GM23248 (cell line): Measurements from ENCODE around the gene CEP192. TPM values are rescaled to one million over a fixed set of nuclear protein-coding genes. Genes with fewer than 3 reads are reported as not detected.
A peak's percentile ranks its signal among the peaks of the same experiment; 100 is the strongest.

Experiments used
- DNase-seq: peaks from one replicate; pipeline ENCODE4 v3.0.0-alpha.2; 2015
- H2AFZ ChIP-seq: fragments of 200-600 bp; sonication (generic); 2 replicates; pipeline ENCODE4 v1.6.1; 2016; ENCODE audit warnings: antibody characterized with exemption
- H3F3A ChIP-seq: fragments of 200-600 bp; sonication (generic); 2 replicates; pipeline ENCODE4 v1.6.1; 2016; ENCODE audit warnings: mild to moderate bottlenecking, antibody characterized with exemption, mixed run types; ENCODE audit not compliant: insufficient read depth
- H3K27ac ChIP-seq: fragments of 200-600 bp; sonication (generic); 2 replicates; pipeline ENCODE4 v1.5.1; 2016; ENCODE audit warnings: mild to moderate bottlenecking
- H3K27me3 ChIP-seq: fragments of 200-600 bp; sonication (generic); replicated peaks from 2 replicates; pipeline ENCODE4 v1.6.1; 2016; ENCODE audit warnings: mild to moderate bottlenecking; ENCODE audit not compliant: insufficient read depth
- H3K36me3 ChIP-seq: fragments of 200-600 bp; sonication (generic); 2 replicates; pipeline ENCODE4 v1.6.1; 2016; ENCODE audit warnings: low read depth, mild to moderate bottlenecking
- H3K4me1 ChIP-seq: fragments of 200-600 bp; sonication (generic); 2 replicates; pipeline ENCODE4 v1.6.1; 2016; ENCODE audit warnings: mild to moderate bottlenecking; ENCODE audit not compliant: insufficient read depth
- H3K4me2 ChIP-seq: fragments of 200-600 bp; sonication (generic); one replicate; pipeline ENCODE4 v1.6.1; 2016; ENCODE audit warnings: mild to moderate bottlenecking; ENCODE audit not compliant: unreplicated experiment
- H3K4me3 ChIP-seq: fragments of 200-600 bp; sonication (generic); 2 replicates; pipeline ENCODE4 v1.5.1; 2016; ENCODE audit warnings: mild to moderate bottlenecking
- H3K79me2 ChIP-seq: fragments of 200-600 bp; sonication (generic); 2 replicates; pipeline ENCODE4 v1.6.1; 2016; ENCODE audit warnings: mild to moderate bottlenecking; ENCODE audit not compliant: insufficient read depth
- H3K9ac ChIP-seq: fragments of 200-600 bp; sonication (generic); 2 replicates; pipeline ENCODE4 v1.6.1; 2016; ENCODE audit warnings: mild to moderate bottlenecking
- H3K9me2 ChIP-seq: fragments of 200-600 bp; sonication (generic); 2 replicates; pipeline ENCODE4 v1.6.1; 2016; ENCODE audit warnings: mixed run types, mild to moderate bottlenecking, moderate library complexity; ENCODE audit not compliant: insufficient read depth
- H3K9me3 ChIP-seq: fragments of 200-600 bp; sonication (generic); one replicate; pipeline ENCODE4 v1.6.1; 2017; ENCODE audit warnings: low read depth
- H4K20me1 ChIP-seq: fragments of 200-600 bp; sonication (generic); 2 replicates; pipeline ENCODE4 v1.6.0; 2016; ENCODE audit not compliant: insufficient read depth
- EZH2 ChIP-seq: fragments of 200-600 bp; sonication (generic); IDR thresholded peaks from 2 replicates; pipeline ENCODE4 v1.6.1; 2018; ENCODE audit warnings: antibody characterized with exemption, mild to moderate bottlenecking; ENCODE audit not compliant: insufficient read depth, poor library complexity, severe bottlenecking
- EZH2phosphoT487 ChIP-seq: fragments of 200-600 bp; sonication (generic); IDR thresholded peaks from 2 replicates; pipeline ENCODE4 v1.6.1; 2018; ENCODE audit warnings: antibody characterized with exemption, moderate library complexity, mild to moderate bottlenecking, low read depth; ENCODE audit not compliant: insufficient read depth
- WGBS, 2 experiments: methylation state at CpG; one replicate each; pipeline ENCODE4 v1.1.6; 2015 to 2017; ENCODE audit warnings: low lambda C conversion rate in 2 of 2, low coverage in 1 of 2; ENCODE audit errors: missing lambda C conversion rate in 2 of 2; 5-methylcytosine and 5-hydroxymethylcytosine counted together
- in situ Hi-C: fragments of 300-500 bp; cut with MboI; formaldehyde crosslinking; loops from 2 replicates; pipeline ENCODE4 v1.15.0; 2020
- polyA plus RNA-seq: library from polyadenylated mRNA; unstranded; fragments of >200 nt; fragmentation: Nextera tagmentation; extraction: Ambion mirVana; gene quantifications from 2 replicates; pipeline ENCODE4 v1.2.1, GENCODE V29; 2016
- total RNA-seq: library from RNA; depleted of rRNA; stranded (reverse); fragments of >200 nt; shearing (Covaris generic); gene quantifications from 2 replicates; pipeline ENCODE4 v1.2.3, GENCODE V29; 2014

The CEP192 gene
- total and polyA plus RNA-seq, 2 experiments from 2014 or later, result 7.4 to 21.5 TPM

DNA sequence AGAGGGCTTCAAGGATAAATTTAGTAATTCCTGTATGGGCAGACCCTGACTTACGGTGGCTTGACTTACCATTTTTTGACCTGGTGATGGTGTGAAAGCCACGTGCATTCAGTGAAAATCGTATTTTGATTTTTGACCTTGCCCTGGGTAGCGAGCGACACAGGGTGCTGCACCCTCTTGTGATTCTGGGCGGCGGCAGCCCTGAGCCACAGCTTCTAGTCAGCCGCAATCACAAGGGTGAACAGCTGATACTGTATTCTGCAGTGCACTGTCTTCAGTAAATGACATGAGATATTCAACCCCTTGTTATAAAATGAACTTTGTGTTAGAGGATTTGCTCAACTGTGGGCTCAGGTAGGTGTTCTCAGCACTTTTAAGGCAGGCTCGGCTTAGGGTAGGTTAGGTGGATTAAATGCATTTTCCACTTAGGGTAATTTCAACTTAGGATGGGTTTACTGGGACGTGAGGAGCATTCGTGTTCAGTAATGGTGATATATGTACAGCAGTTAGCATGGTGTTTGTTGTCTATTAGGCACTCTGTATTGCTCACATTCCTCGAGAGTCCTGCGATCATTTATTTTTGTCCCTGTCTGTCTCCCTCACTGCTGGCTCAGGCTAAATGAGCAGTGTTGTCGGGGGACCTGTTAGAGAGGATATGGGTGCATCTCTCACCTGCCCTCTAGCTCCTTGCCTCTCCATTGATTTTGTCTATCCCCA lies 109.9 kb downstream of the CEP192 start:
- no peak for TF ChIP-seq EZH2
- TF ChIP-seq EZH2phosphoT487, result no peak
- Histone ChIP-seq H3K4me2 (no peak overlapping the region), H3K27me3 (no peaks in the 10 kb centered on the region), H3K79me2 (no peaks in the 10 kb centered on the region), H3K4me3 (no peak overlapping the region), H2AFZ (no peak overlapping the region), H4K20me1 (no peaks in the 10 kb centered on the region), H3K36me3 (peaks cover 23% of the 10 kb centered on the region; the same call in 1 of the 2 replicates), H3K9me3 (no peaks in the 10 kb centered on the region), H3F3A (no peaks in the 10 kb centered on the region), H3K9ac (no peak overlapping the region), H3K27ac (no peak overlapping the region), H3K9me2 (no peaks in the 10 kb centered on the region), H3K4me1 (no peaks in the 10 kb centered on the region)
- WGBS, 2 experiments, result 98 to 99% methylated on average over 14 of the region's 14 CpGs
- in situ Hi-C loops, result no loop called here
- no peak for DNase-seq

DNA sequence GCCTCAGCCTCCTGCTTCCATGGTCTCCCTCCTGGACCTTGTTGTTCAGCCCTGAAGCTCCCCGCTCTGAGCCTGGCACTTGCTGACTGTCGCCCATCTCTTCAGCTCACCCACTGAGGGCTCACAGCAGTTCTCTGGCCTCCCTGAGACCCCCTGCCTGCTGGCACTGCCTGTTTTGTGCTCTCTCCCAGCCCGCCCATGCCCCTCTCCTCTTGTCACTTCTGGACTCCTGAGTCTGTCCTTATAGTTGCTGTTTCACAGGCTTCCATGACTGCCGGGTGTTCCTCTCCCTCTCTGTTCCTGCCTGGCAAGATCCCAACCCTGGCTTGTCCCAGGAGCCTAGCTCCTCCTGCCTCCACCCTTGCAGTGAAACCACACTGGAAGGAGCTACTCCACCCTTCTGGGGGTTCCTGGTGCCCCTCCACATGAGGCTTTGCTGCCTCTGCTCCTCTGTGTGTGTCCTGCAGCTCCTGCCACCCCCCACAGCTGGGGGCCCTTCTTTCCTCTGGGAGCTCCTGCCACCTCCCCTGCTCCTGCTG lies 110.6 kb downstream of the CEP192 start:
- H3K4me1 ChIP-seq, result no peaks in the 10 kb centered on the region
- TF ChIP-seq EZH2phosphoT487 (no peak), EZH2 (no peak)
- WGBS, 2 experiments, result 96 to 98% methylated on average over 4 of the region's 4 CpGs
- no peaks in the 10 kb centered on the region for H3K27me3 ChIP-seq
- H3K4me2 ChIP-seq, result no peak overlapping the region
- H3K27ac ChIP-seq, result no peak overlapping the region
- H3F3A ChIP-seq, result peaks cover 1% of the 10 kb centered on the region; the same call in 1 of the 2 replicates
- no peaks in the 10 kb centered on the region for H3K79me2 ChIP-seq
- H3K4me3 ChIP-seq, result no peak overlapping the region
- H3K36me3 ChIP-seq, result peaks cover 22% of the 10 kb centered on the region; the same call in 1 of the 2 replicates
- H3K9ac ChIP-seq, result no peak overlapping the region
- no peaks in the 10 kb centered on the region for H3K9me3 ChIP-seq
- H2AFZ ChIP-seq, result no peak overlapping the region
- no peaks in the 10 kb centered on the region for H3K9me2 ChIP-seq
- H4K20me1 ChIP-seq, result no peaks in the 10 kb centered on the region
- no peak for DNase-seq
- in situ Hi-C loops, result no loop called here

DNA sequence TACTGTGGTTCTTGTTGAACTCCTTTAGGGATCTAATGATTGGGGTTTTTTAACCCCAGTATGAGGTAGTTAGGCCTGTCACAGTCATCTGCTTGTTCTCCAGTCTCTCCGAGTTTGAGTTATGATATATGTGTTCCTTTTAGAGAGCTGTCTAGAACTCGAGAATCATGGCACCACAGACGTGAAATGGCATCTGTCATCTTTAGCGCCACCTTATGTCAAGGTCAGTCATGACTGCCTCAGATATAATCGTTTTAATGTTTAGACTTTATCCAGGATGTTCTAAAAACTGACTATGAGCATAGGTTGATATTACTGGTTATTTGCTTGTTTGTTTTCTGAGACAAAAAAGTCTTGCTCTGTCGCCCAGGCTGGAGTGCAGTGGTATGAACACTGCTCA lies 112.2 kb downstream of the CEP192 start:
- H3K36me3 ChIP-seq, result peaks cover 28% of the 10 kb centered on the region

GRCh38 chr18:13105059-13105458 lies 113.9 kb downstream of the CEP192 start:
- Histone ChIP-seq H3K36me3 (peaks cover 35% of the 10 kb centered on the region), H4K20me1 (no peaks in the 10 kb centered on the region), H3K4me3 (no peak overlapping the region), H3K4me1 (peaks cover 3% of the 10 kb centered on the region; the same call in 1 of the 2 replicates), H3F3A (peaks cover 3% of the 10 kb centered on the region; the same call in 1 of the 2 replicates), H3K9me2 (no peaks in the 10 kb centered on the region), H3K4me2 (no peak overlapping the region), H3K79me2 (no peaks in the 10 kb centered on the region), H3K9me3 (no peaks in the 10 kb centered on the region), H3K27ac (no peak overlapping the region), H3K27me3 (no peaks in the 10 kb centered on the region), H2AFZ (no peak overlapping the region), H3K9ac (no peak overlapping the region)
- 97 to 99% methylated on average over 4 of the region's 4 CpGs for WGBS, 2 experiments
- in situ Hi-C loops, result no loop called here
- no peak for DNase-seq
- TF ChIP-seq EZH2 (no peak), EZH2phosphoT487 (no peak)

More for the DNA sequence above, 112.2 kb downstream of the CEP192 start:
- Histone ChIP-seq H3K4me2 (no peak overlapping the region), H3K4me3 (no peak overlapping the region), H4K20me1 (no peaks in the 10 kb centered on the region), H3K79me2 (no peaks in the 10 kb centered on the region), H3K4me1 (peaks cover 3% of the 10 kb centered on the region; the same call in 1 of the 2 replicates), H3K9me3 (no peaks in the 10 kb centered on the region), H3K9ac (no peak overlapping the region), H3K27ac (no peak overlapping the region), H3F3A (peaks cover 3% of the 10 kb centered on the region; the same call in 1 of the 2 replicates), H3K9me2 (no peaks in the 10 kb centered on the region), H3K27me3 (no peaks in the 10 kb centered on the region), H2AFZ (no peak overlapping the region)
- no peak for TF ChIP-seq EZH2
- no peak for TF ChIP-seq EZH2phosphoT487
- in situ Hi-C loops, result no loop called here
- DNase-seq, result peak; percentile 8
- WGBS, 2 experiments, result 84 to 86% methylated on average over 6 of the region's 6 CpGs
